HepG2 (cell line): Measurements from ENCODE around the gene ZNF683. TPM values are rescaled to one million over a fixed set of nuclear protein-coding genes. Genes with fewer than 3 reads are reported as not detected.

ENCODE experiments used
- FOXP1 ChIP-seq, 2 experiments: fragments of 450-650 bp in 1 of 2; IDR thresholded peaks; 2 replicates each; pipeline ENCODE4 v1.6.1; 2017 to 2018; ENCODE audit warnings: antibody characterized with exemption in 1 of 2
- ISL2 ChIP-seq: sonication (generic); formaldehyde crosslinking; IDR thresholded peaks from 2 replicates; pipeline ENCODE4 v1.5.0; 2020; ENCODE audit warnings: missing genetic modification reagents
- NR2F2 ChIP-seq: IDR thresholded peaks from 2 replicates; pipeline ENCODE4 v1.6.1; 2012; ENCODE audit warnings: low read depth, inconsistent platforms, borderline replicate concordance
- REPIN1 ChIP-seq: sonication (generic); formaldehyde crosslinking; IDR thresholded peaks from 2 replicates; pipeline ENCODE4 v1.8.0; 2022; ENCODE audit warnings: missing genetic modification reagents, low read depth, mild to moderate bottlenecking, borderline replicate concordance
- RXRA ChIP-seq: sonication (generic); formaldehyde crosslinking; IDR thresholded peaks from 2 replicates; pipeline ENCODE4 v1.5.1; 2020; ENCODE audit warnings: missing genetic modification reagents
- ZBTB40 ChIP-seq, 2 experiments: fragments of 450-650 bp in 1 of 2; sonication (generic) in 1 of 2; formaldehyde crosslinking in 1 of 2; IDR thresholded peaks; 2 replicates each; pipeline versions ENCODE4 v1.6.1 to v1.8.0; 2016 to 2022; ENCODE audit warnings: antibody characterized with exemption in 1 of 2, mild to moderate bottlenecking in 1 of 2, missing genetic modification reagents in 1 of 2
- ZBTB7A ChIP-seq: sonication (generic); formaldehyde crosslinking; IDR thresholded peaks from 2 replicates; pipeline ENCODE4 v1.8.0; 2022; ENCODE audit warnings: mild to moderate bottlenecking, missing genetic modification reagents
- ZNF496 ChIP-seq: sonication (generic); formaldehyde crosslinking; IDR thresholded peaks from 2 replicates; pipeline ENCODE4 v1.8.1; 2023; ENCODE audit warnings: mild to moderate bottlenecking, moderate library complexity, missing genetic modification reagents; ENCODE audit not compliant: insufficient replicate concordance
- ZNF503 ChIP-seq: sonication (generic); formaldehyde crosslinking; IDR thresholded peaks from 2 replicates; pipeline ENCODE4 v1.4.0; 2020; ENCODE audit warnings: missing genetic modification reagents
- ZNF543 ChIP-seq: sonication (generic); formaldehyde crosslinking; IDR thresholded peaks from 2 replicates; pipeline ENCODE4 v1.4.0; 2020; ENCODE audit warnings: mild to moderate bottlenecking, missing genetic modification reagents
- ZNF670 ChIP-seq: sonication (generic); formaldehyde crosslinking; IDR thresholded peaks from 2 replicates; pipeline ENCODE4 v1.8.0; 2022; ENCODE audit warnings: mild to moderate bottlenecking, missing genetic modification reagents, borderline replicate concordance
- ZNF780A ChIP-seq: sonication (generic); formaldehyde crosslinking; IDR thresholded peaks from 2 replicates; pipeline ENCODE4 v1.8.0; 2022; ENCODE audit warnings: mild to moderate bottlenecking, missing genetic modification reagents, moderate library complexity
- ZNF781 ChIP-seq: sonication (generic); formaldehyde crosslinking; IDR thresholded peaks from 2 replicates; pipeline ENCODE4 v1.5.1; 2020; ENCODE audit warnings: borderline replicate concordance, mild to moderate bottlenecking, missing genetic modification reagents; ENCODE audit errors: not compliant biosample characterization
- polyA plus RNA-seq, 8 experiments: library from polyadenylated mRNA; depleted of rRNA in 3 of 8; stranded (reverse) in 7 of 8; unstranded in 1 of 8; fragments of >200 nt; fragmentation: Illumina TruSeq in 4 of 8; extraction: Trizol in 4 of 8; gene quantifications; 2 replicates each; pipeline versions ENCODE4 v1.2.1 to v1.2.3, GENCODE V29; 2011 to 2016; ENCODE audit warnings: low read depth in 4 of 8, missing spikeins in 1 of 8, mixed read lengths in 1 of 8; ENCODE audit not compliant: insufficient read depth in 1 of 8
- total RNA-seq, 5 experiments: library from RNA; depleted of rRNA; stranded (reverse); fragments of >200 nt; fragmentation: Illumina TruSeq; extraction: Trizol; gene quantifications; 2 replicates each; pipeline ENCODE4 v1.2.3, GENCODE V29; 2016; ENCODE audit warnings: low read depth in 1 of 5
- TF ChIP-seq, protein P1 (sequence below): sonication (generic); IDR thresholded peaks from 2 replicates; pipeline ENCODE4 v1.6.1; 2016; ENCODE audit warnings: low read depth, borderline replicate concordance
- TF ChIP-seq, protein P2 (sequence below): IDR thresholded peaks from 2 replicates; pipeline ENCODE4 v1.6.1; 2016

Gene ZNF683
- total and polyA plus RNA-seq, 2 of the 13 experiments (the other 11 are each of a cell fraction or from before 2014, with no cell fraction given) = not detected

GRCh38 chr1:26387447-26387846 lies 14.9 kb upstream of the ZNF683 start (continued):
- TF ChIP-seq ZBTB40 (IDR thresholded peaks at IDR 0.05) (no peak), ZBTB40 (CRISPR knock-in tag; IDR thresholded peaks at IDR 0.05) (peak; percentile 66; the same call in 1 of the 2 replicates), ZNF503 (CRISPR knock-in tag) (peak; percentile 77; the same call in 1 of the 2 replicates), ISL2 (CRISPR knock-in tag) (peak; percentile 49; the same call in 1 of the 2 replicates), ZNF543 (CRISPR knock-in tag) (no peak), ZNF781 (CRISPR knock-in tag) (peak; percentile 66), ZBTB7A (CRISPR knock-in tag) (no peak; the same call in 1 of the 2 replicates), NR2F2 (peak; percentile 70), REPIN1 (CRISPR knock-in tag) (peak; percentile 45; the same call in 1 of the 2 replicates), ZNF780A (CRISPR knock-in tag) (no peak), FOXP1 (IDR thresholded peaks at IDR 0.05) (no peak), FOXP1 (CRISPR knock-in tag; IDR thresholded peaks at IDR 0.05) (peak; percentile 63), ZNF670 (CRISPR knock-in tag) (peak; percentile 99), ZNF496 (no peak), RXRA (CRISPR knock-in tag) (peak; percentile 94)
- TF ChIP-seq, protein P1, sequence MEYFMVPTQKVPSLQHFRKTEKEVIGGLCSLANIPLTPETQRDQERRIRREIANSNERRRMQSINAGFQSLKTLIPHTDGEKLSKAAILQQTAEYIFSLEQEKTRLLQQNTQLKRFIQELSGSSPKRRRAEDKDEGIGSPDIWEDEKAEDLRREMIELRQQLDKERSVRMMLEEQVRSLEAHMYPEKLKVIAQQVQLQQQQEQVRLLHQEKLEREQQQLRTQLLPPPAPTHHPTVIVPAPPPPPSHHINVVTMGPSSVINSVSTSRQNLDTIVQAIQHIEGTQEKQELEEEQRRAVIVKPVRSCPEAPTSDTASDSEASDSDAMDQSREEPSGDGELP = peak; percentile 53; the same call in 1 of the 2 replicates
- TF ChIP-seq, protein P2, sequence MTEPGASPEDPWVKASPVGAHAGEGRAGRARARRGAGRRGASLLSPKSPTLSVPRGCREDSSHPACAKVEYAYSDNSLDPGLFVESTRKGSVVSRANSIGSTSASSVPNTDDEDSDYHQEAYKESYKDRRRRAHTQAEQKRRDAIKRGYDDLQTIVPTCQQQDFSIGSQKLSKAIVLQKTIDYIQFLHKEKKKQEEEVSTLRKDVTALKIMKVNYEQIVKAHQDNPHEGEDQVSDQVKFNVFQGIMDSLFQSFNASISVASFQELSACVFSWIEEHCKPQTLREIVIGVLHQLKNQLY (CRISPR knock-in tag) = peak; percentile 57; the same call in 1 of the 2 replicates
